GM19099 (cell line): ENCODE data around the gene GJB4.

ENCODE experiments used
- POLR2A ChIP-seq: IDR thresholded peaks from 3 replicates; pipeline ENCODE4 v1.6.1; 2011; ENCODE audit warnings: low read depth; ENCODE audit not compliant: insufficient read length; ENCODE audit errors: extremely low read depth

Gene GJB4

GRCh38 chr1:34761776-34762307, 2.3 kb downstream of the GJB4 start:
- no peak for TF ChIP-seq POLR2A

GRCh38 chr1:34762474-34763141, 3.1 kb downstream of the GJB4 start:
- no peak for TF ChIP-seq POLR2A

GRCh38 chr1:34763142-34763781, 3.7 kb downstream of the GJB4 start:
- no peak for TF ChIP-seq POLR2A

- no peak for TF ChIP-seq POLR2A
Measured at GRCh38 chr1:34768856-34769255, 9.3 kb downstream of the GJB4 start.

- TF ChIP-seq POLR2A: no peak
Measured at GRCh38 chr1:34770891-34771504, 11.5 kb downstream of the GJB4 start.

GRCh38 chr1:34771573-34772371, 12.2 kb downstream of the GJB4 start:
- no peak for TF ChIP-seq POLR2A

- no peak for TF ChIP-seq POLR2A
Measured at GRCh38 chr1:34774957-34775356, 15.4 kb downstream of the GJB4 start.

GRCh38 chr1:34776911-34777310, 17.4 kb downstream of the GJB4 start:
- TF ChIP-seq POLR2A: no peak

GRCh38 chr1:34777519-34778321, 18.2 kb downstream of the GJB4 start:
- no peak for TF ChIP-seq POLR2A

GRCh38 chr1:34778381-34778780, 18.8 kb downstream of the GJB4 start:
- TF ChIP-seq POLR2A: no peak

GRCh38 chr1:34779005-34779404, 19.5 kb downstream of the GJB4 start:
- no peak for TF ChIP-seq POLR2A

- TF ChIP-seq POLR2A: no peak
Measured at GRCh38 chr1:34779526-34779925, 20.0 kb downstream of the GJB4 start.

GRCh38 chr1:34779962-34780361, 20.4 kb downstream of the GJB4 start:
- TF ChIP-seq POLR2A: no peak

GRCh38 chr1:34780528-34780927, 21.0 kb downstream of the GJB4 start:
- no peak for TF ChIP-seq POLR2A
